ENCODE results near the gene TMPRSS9.

DNA sequence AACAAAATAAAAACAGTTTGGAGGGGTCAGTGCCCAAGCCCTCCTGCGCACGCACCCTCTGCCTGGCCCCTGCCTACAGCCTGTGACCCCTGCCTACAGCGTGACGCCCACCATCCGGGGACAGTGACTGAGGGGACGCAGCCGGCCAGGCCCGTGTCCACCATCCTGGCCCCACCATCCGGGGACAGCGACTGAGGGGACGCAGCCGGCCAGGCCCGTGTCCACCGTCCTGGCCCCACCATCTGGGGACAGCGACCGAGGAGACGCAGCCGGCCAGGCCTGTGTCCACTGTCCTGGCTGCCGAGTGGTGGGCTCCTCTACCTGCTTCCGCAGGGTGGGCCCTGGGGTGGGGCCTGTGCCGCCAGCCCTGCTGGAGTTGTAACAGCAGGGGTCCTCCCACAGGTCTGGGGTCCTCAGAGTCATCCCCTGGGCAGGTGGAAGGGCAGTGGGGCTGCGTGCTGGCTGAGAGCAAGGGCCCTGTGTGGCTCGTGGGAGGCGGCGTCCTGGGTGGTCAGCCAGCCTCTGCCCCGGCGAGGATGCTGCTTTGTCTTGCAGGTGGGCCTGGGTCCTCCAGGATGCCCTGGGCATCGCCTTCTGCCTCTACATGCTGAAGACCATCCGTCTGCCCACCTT lies 17.3 kb upstream of the TMPRSS9 start:
- TF ChIP-seq, protein P1, sequence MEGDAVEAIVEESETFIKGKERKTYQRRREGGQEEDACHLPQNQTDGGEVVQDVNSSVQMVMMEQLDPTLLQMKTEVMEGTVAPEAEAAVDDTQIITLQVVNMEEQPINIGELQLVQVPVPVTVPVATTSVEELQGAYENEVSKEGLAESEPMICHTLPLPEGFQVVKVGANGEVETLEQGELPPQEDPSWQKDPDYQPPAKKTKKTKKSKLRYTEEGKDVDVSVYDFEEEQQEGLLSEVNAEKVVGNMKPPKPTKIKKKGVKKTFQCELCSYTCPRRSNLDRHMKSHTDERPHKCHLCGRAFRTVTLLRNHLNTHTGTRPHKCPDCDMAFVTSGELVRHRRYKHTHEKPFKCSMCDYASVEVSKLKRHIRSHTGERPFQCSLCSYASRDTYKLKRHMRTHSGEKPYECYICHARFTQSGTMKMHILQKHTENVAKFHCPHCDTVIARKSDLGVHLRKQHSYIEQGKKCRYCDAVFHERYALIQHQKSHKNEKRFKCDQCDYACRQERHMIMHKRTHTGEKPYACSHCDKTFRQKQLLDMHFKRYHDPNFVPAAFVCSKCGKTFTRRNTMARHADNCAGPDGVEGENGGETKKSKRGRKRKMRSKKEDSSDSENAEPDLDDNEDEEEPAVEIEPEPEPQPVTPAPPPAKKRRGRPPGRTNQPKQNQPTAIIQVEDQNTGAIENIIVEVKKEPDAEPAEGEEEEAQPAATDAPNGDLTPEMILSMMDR (conservative IDR thresholded peaks at IDR 0.05 in 1 of 2, IDR thresholded peaks at IDR 0.05 in 1 of 2; ENCODE audit: extremely low read depth in 1 of 2, insufficient read depth in 1 of 2, low read depth in 1 of 2, low read length in 2 of 2), result no peak
- TF ChIP-seq EZH2 (IDR thresholded peaks at IDR 0.05; ENCODE audit: borderline replicate concordance, low read length), result no peak
